K562 (cell line): Measurements from ENCODE around the gene TEFM. TPM values are rescaled to one million over a fixed set of nuclear protein-coding genes. Genes with fewer than 3 reads are reported as not detected.

Experiments used
- ATAC-seq: fragments of 200-7000 bp; cut with Tn5 transposase; 3 replicates; pipeline ENCODE4 v1.9.1; 2020; ENCODE audit warnings: moderate library complexity
- BruUV-seq: library from RNA; stranded (reverse); fragments of 400-500 nt; replicated peaks from 2 replicates; lab custom pipeline; 2021; lab: Mats Ljungman, UMichigan
- CTCF ChIA-PET: fragments of 300-600 bp; formaldehyde crosslinking; extraction: SDS; loops from one replicate; lab custom pipeline; 2021; ENCODE audit warnings: low intra/inter-chr PET ratio; lab: Yijun Ruan, JAX
- POLR2A ChIA-PET: fragments of 300-600, 350-650 bp; sonication (Branson Sonifier 250); formaldehyde crosslinking; extraction: SDS; loops from one replicate; lab custom pipeline; 2021; ENCODE audit warnings: antibody characterized with exemption, inconsistent platforms; lab: Yijun Ruan, JAX
- DNase-seq, 4 experiments: peaks; one replicate each; pipeline versions ENCODE4 v3.0.0 to v3.0.0-alpha.2; 2011 to 2018; ENCODE audit warnings: low spot score in 3 of 4, mixed read lengths in 3 of 4; ENCODE audit errors: extremely low read depth in 1 of 4
- FAIRE-seq: peaks from 2 replicates; lab custom pipeline; 2011; peaks lifted over from hg19 to GRCh38; lab: Jason Lieb, UNC
- H2AFZ ChIP-seq: 2 replicates; pipeline ENCODE4 v1.6.0; 2011; ENCODE audit warnings: low read depth, low read length, control low read depth, inconsistent platforms
- H3K27ac ChIP-seq: fragments of 200-600 bp; 3 replicates; pipeline ENCODE4 v1.8.0; 2011; ENCODE audit warnings: low read depth, mild to moderate bottlenecking, control low read depth, inconsistent platforms, low read length, moderate library complexity, mixed read lengths; ENCODE audit errors: extremely low read depth
- H3K27me3 ChIP-seq, 2 experiments: fragments of 300-600 bp in 1 of 2; 2 replicates in 1 of 2; 3 replicates in 1 of 2; pipeline versions ENCODE4 v1.6.0 to v1.8.0; 2011; ENCODE audit warnings: inconsistent platforms in 2 of 2, low read length in 2 of 2, mild to moderate bottlenecking in 1 of 2, mixed read lengths in 1 of 2, moderate library complexity in 1 of 2; ENCODE audit not compliant: control insufficient read depth in 2 of 2, insufficient read depth in 2 of 2
- H3K36me3 ChIP-seq: fragments of 300-600 bp; 3 replicates; pipeline ENCODE4 v1.8.0; 2011; ENCODE audit warnings: mild to moderate bottlenecking, low read length, inconsistent platforms; ENCODE audit not compliant: control insufficient read depth, insufficient read depth
- H3K4me1 ChIP-seq, 2 experiments: fragments of 200-600 bp in 1 of 2; replicated peaks in 1 of 2; 2 replicates in 1 of 2; 3 replicates in 1 of 2; pipeline versions ENCODE4 v1.5.1 to v1.8.0; 2011; ENCODE audit warnings: inconsistent platforms in 2 of 2, low read length in 2 of 2, mild to moderate bottlenecking in 1 of 2, mixed read lengths in 1 of 2, moderate library complexity in 1 of 2; ENCODE audit not compliant: control insufficient read depth in 2 of 2, insufficient read depth in 2 of 2
- H3K4me2 ChIP-seq: 2 replicates; pipeline ENCODE4 v1.6.1; 2011; ENCODE audit warnings: low read length, control low read depth, inconsistent platforms, mixed read lengths; ENCODE audit not compliant: insufficient read depth
- H3K4me3 ChIP-seq: fragments of 200-600 bp; sonication (generic), shearing (Covaris generic); 2 replicates; pipeline ENCODE4 v1.5.1; 2016; ENCODE audit warnings: control low read depth, inconsistent platforms
- H3K79me2 ChIP-seq: fragments of 200-600 bp; 3 replicates; pipeline ENCODE4 v1.8.0; 2011; ENCODE audit warnings: low read length, inconsistent platforms; ENCODE audit not compliant: control insufficient read depth, insufficient read depth
- H3K9ac ChIP-seq, 2 experiments: 2 replicates each; pipeline versions ENCODE4 v1.6.0 to v1.6.1; 2011; ENCODE audit warnings: low read depth in 2 of 2, low read length in 2 of 2, control low read depth in 1 of 2, inconsistent platforms in 1 of 2, mild to moderate bottlenecking in 1 of 2, mixed read lengths in 1 of 2; ENCODE audit not compliant: insufficient read depth in 1 of 2
- H3K9me1 ChIP-seq: one replicate; pipeline ENCODE4 v1.6.0; 2011; ENCODE audit warnings: inconsistent platforms, mild to moderate bottlenecking, low read length, moderate library complexity; ENCODE audit not compliant: control insufficient read depth, insufficient read depth
- H3K9me3 ChIP-seq: replicated peaks from 2 replicates; pipeline ENCODE4 v1.5.1; 2011; ENCODE audit warnings: low read depth, low read length, inconsistent platforms; ENCODE audit not compliant: control insufficient read depth, insufficient read depth
- H4K20me1 ChIP-seq: replicated peaks from 2 replicates; pipeline ENCODE4 v1.6.1; 2011; ENCODE audit warnings: low read length, inconsistent platforms, mixed read lengths; ENCODE audit not compliant: control insufficient read depth, insufficient read depth
- DPF2 ChIP-seq: fragments of 450-650 bp; IDR thresholded peaks from 2 replicates; pipeline ENCODE4 v1.6.1; 2016
- HNRNPH1 ChIP-seq: fragments of 200-400 bp; formaldehyde crosslinking; optimal IDR thresholded peaks from 2 replicates; pipeline ENCODE3; 2017; ENCODE audit warnings: low read depth, mild to moderate bottlenecking, low read length, moderate library complexity
- ZNF551 ChIP-seq: fragments of 250-450 bp; sonication (Bioruptor Pico); IDR thresholded peaks from 2 replicates; pipeline ENCODE4 v1.5.0; 2021; ENCODE audit warnings: mild to moderate bottlenecking, moderate library complexity
- WGBS: fragments of 100-300 bp; shearing (Covaris generic); methylation state at CpG from one replicate; pipeline ENCODE4 v1.1.6; 2016; ENCODE audit warnings: low coverage, mixed read lengths; ENCODE audit not compliant: insufficient coverage; ENCODE audit errors: missing lambda C conversion rate; 5-methylcytosine and 5-hydroxymethylcytosine counted together
- in situ Hi-C: fragments of 300-500 bp; cut with MboI; formaldehyde crosslinking; loops from 4 replicates; pipeline ENCODE4 v1.15.0; 2018; ENCODE audit warnings: inconsistent platforms, mixed read lengths
- intact Hi-C: fragments of 100-400 bp; cut with micrococcal nuclease; formaldehyde crosslinking; loops from 2 replicates; pipeline ENCODE4 v1.14.2; 2022
- polyA plus RNA-seq, 8 experiments: library from polyadenylated mRNA; depleted of rRNA in 4 of 8; stranded (reverse) in 5 of 8; unstranded in 3 of 8; fragments of >200 nt; fragmentation: Nextera tagmentation in 2 of 8; fragmentation: Illumina TruSeq in 1 of 8; extraction: Ambion mirVana in 2 of 8; extraction: Trizol in 1 of 8; gene quantifications; 2 replicates each; pipeline versions ENCODE4 v1.2.1 to v1.2.3, GENCODE V29; 2011 to 2014; ENCODE audit warnings: inconsistent platforms in 1 of 8, missing spikeins in 1 of 8
- total RNA-seq, 7 experiments: library from RNA; depleted of rRNA in 6 of 7; stranded (reverse); fragments of >200 nt in 6 of 7; fragmentation: Illumina TruSeq in 2 of 7; extraction: Trizol in 2 of 7; gene quantifications; 2 replicates each; pipeline versions ENCODE4 v1.2.1 to v1.2.3, GENCODE V29; 2011 to 2021; ENCODE audit warnings: low replicate concordance in 1 of 7
- TF ChIP-seq, protein P1 (sequence below): conservative IDR thresholded peaks from 2 replicates; pipeline ENCODE4 v1.6.1; 2011; ENCODE audit warnings: low read depth, mild to moderate bottlenecking, low read length; ENCODE audit not compliant: control insufficient read depth

The TEFM gene
- total and polyA plus RNA-seq, 9 of the 15 experiments (the other 6 are each of a cell fraction or from before 2014, with no cell fraction given), result 12.5 to 60.3 (median 23.3) TPM

DNA sequence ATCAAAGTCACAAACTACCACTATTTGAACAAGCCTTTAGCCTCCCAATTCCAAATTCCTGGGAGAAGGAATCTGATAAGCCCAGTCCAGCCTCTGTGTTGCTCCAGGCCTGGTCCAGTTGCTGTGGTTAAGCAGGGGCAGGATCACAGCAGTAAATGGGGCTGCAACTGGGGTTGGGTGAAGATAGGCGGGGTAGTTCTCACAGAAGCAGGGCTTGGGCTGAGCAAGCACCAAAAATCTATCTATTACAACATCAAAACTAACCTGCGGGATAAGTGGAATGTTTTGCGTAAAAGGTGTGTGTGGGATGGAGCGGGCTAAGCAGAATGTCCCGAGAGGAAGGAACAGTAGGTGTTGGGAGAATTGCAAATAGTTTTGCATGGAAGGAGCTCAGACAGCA, 41.8 kb upstream of the TEFM start:
- in situ Hi-C loops (no loop called here), intact Hi-C loops (no loop called here)
- no peak for TF ChIP-seq HNRNPH1
- TF ChIP-seq ZNF551 (CRISPR knock-in tag), result no peak
- no peak for TF ChIP-seq DPF2
- TF ChIP-seq, protein P1, sequence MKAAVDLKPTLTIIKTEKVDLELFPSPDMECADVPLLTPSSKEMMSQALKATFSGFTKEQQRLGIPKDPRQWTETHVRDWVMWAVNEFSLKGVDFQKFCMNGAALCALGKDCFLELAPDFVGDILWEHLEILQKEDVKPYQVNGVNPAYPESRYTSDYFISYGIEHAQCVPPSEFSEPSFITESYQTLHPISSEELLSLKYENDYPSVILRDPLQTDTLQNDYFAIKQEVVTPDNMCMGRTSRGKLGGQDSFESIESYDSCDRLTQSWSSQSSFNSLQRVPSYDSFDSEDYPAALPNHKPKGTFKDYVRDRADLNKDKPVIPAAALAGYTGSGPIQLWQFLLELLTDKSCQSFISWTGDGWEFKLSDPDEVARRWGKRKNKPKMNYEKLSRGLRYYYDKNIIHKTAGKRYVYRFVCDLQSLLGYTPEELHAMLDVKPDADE, result no peak
- FAIRE-seq, result no peak
- Histone ChIP-seq H3K4me3 (no peak overlapping the region), H4K20me1 (peaks cover 2% of the 10 kb centered on the region; the same call in 1 of the 2 replicates), H3K4me2 (no peak overlapping the region), H3K9ac (no peak overlapping the region), H3K27me3 (peaks cover 10 to 48% of the 10 kb centered on the region in 2 experiments; a peak in 4 of 5 replicates), H3K79me2 (no peaks in the 10 kb centered on the region), H3K9me1 (no peaks in the 10 kb centered on the region), H3K9me3 (no peaks in the 10 kb centered on the region), H2AFZ (no peak overlapping the region), H3K36me3 (no peaks in the 10 kb centered on the region), H3K27ac (no peak overlapping the region), H3K4me1 (no peaks in the 10 kb centered on the region)
- ChIA-PET POLR2A (interaction anchor here (1.0 kb wide), 1 partner anchor 8 kb away, joined by 3 read pairs; no protein-coding TSS in a partner anchor), CTCF (no interaction called here)
- WGBS, result 34% methylated on average over 5 of the region's 5 CpGs
- BruUV-seq, result no TSS peak
- ATAC-seq, result no peak
- DNase-seq, result no peak
